ENCODE results near the gene PLCH2.
A peak's percentile ranks its signal among the peaks of the same experiment; 100 is the strongest.
"Not testable (repeated sequence)": the region's sequence is repeated elsewhere in the genome, so short reads cannot be mapped to it uniquely, and the experiment has no call there.

- peak in 1 of 5 experiments; percentile 19 for TF ChIP-seq CTCF (IDR thresholded peaks at IDR 0.05 in 4 of 5, conservative IDR thresholded peaks at IDR 0.05 in 1 of 5)
- TF ChIP-seq POLR2A (IDR thresholded peaks at IDR 0.05): not testable (repeated sequence)
Observed at GRCh38 chr1:2551544-2551943, 75.5 kb downstream of the PLCH2 start.
